K562 (cell line): ENCODE results near the gene BCL7C. TPM values are rescaled to one million over a fixed set of nuclear protein-coding genes. Genes with fewer than 3 reads are reported as not detected.
A peak's percentile ranks its signal among the peaks of the same experiment; 100 is the strongest.

Experiments
- BCOR ChIP-seq: fragments of 450-650 bp; IDR thresholded peaks from 2 replicates; pipeline ENCODE4 v1.6.1; 2016
- EP300 ChIP-seq: IDR thresholded peaks from 2 replicates; pipeline ENCODE4 v1.6.1; 2012; ENCODE audit warnings: low read length, improper control_type of control experiment
- NCOA2 ChIP-seq, 2 experiments: fragments of 450-650 bp; IDR thresholded peaks; 2 replicates each; pipeline ENCODE4 v1.6.1; 2018; ENCODE audit warnings: mild to moderate bottlenecking in 2 of 2, moderate library complexity in 1 of 2; ENCODE audit not compliant: partially characterized antibody in 2 of 2
- NR2C2 ChIP-seq, 2 experiments: fragments of 200-800 bp in 1 of 2; sonication (Bioruptor generic) in 1 of 2; sonication (generic) in 1 of 2; formaldehyde crosslinking in 1 of 2; IDR thresholded peaks; 2 replicates each; pipeline versions ENCODE4 v1.6.1 to v1.8.0; 2016 to 2022; ENCODE audit warnings: mild to moderate bottlenecking in 1 of 2, missing compliant biosample characterization in 1 of 2, missing genetic modification characterization in 1 of 2, missing genetic modification reagents in 1 of 2
- PHF21A ChIP-seq: fragments of 450-650 bp; IDR thresholded peaks from 2 replicates; pipeline ENCODE4 v1.6.1; 2017; ENCODE audit warnings: low read depth, borderline replicate concordance
- POLR3A ChIP-seq: IDR thresholded peaks from 2 replicates; pipeline ENCODE4 v1.6.1; 2011; ENCODE audit warnings: borderline replicate concordance, mild to moderate bottlenecking, moderate library complexity; ENCODE audit not compliant: insufficient read length, insufficient read depth; ENCODE audit errors: extremely low read depth
- PRPF4 ChIP-seq: fragments of 200-400 bp; formaldehyde crosslinking; IDR thresholded peaks from one replicate; pipeline ENCODE4 v1.6.1; 2017; ENCODE audit warnings: low read length, low read depth, mild to moderate bottlenecking; ENCODE audit not compliant: insufficient read depth, poor library complexity, severe bottlenecking
- PTBP1 ChIP-seq: fragments of 200-400 bp; formaldehyde crosslinking; IDR thresholded peaks from 2 replicates; pipeline ENCODE4 v1.6.1; 2017; ENCODE audit warnings: low read depth, low read length
- STAG1 ChIP-seq: sonication (generic); formaldehyde crosslinking; IDR thresholded peaks from 2 replicates; pipeline ENCODE4 v1.5.0; 2020; ENCODE audit warnings: missing genetic modification reagents, borderline replicate concordance
- TFAM ChIP-seq: fragments of 250-450 bp; sonication (Bioruptor Pico); conservative IDR thresholded peaks from 2 replicates; pipeline ENCODE4 v1.5.0; 2021; ENCODE audit warnings: mild to moderate bottlenecking, moderate library complexity
- ZFP30 ChIP-seq: fragments of 250-450 bp; sonication (Bioruptor Pico); IDR thresholded peaks from 2 replicates; pipeline ENCODE4 v1.8.0; 2022; ENCODE audit warnings: moderate library complexity, mild to moderate bottlenecking, inconsistent platforms, borderline replicate concordance
- ZNF175 ChIP-seq: fragments of 200-800 bp; sonication (Bioruptor generic); IDR thresholded peaks from 2 replicates; pipeline ENCODE4 v1.6.1; 2016; ENCODE audit warnings: low read depth, mild to moderate bottlenecking, missing genetic modification characterization, missing compliant biosample characterization
- ZNF507 ChIP-seq: conservative IDR thresholded peaks from 2 replicates; pipeline ENCODE4 v1.6.1; 2017; ENCODE audit warnings: missing genetic modification characterization, missing compliant biosample characterization
- ZNF586 ChIP-seq: fragments of 450-650 bp; formaldehyde crosslinking; conservative IDR thresholded peaks from 2 replicates; pipeline ENCODE4 v1.4.0; 2020; ENCODE audit warnings: mild to moderate bottlenecking, moderate library complexity
- polyA plus RNA-seq, 8 experiments: library from polyadenylated mRNA; depleted of rRNA in 4 of 8; stranded (reverse) in 5 of 8; unstranded in 3 of 8; fragments of >200 nt; fragmentation: Nextera tagmentation in 2 of 8; fragmentation: Illumina TruSeq in 1 of 8; extraction: Ambion mirVana in 2 of 8; extraction: Trizol in 1 of 8; gene quantifications; 2 replicates each; pipeline versions ENCODE4 v1.2.1 to v1.2.3, GENCODE V29; 2011 to 2014; ENCODE audit warnings: inconsistent platforms in 1 of 8, missing spikeins in 1 of 8
- total RNA-seq, 7 experiments: library from RNA; depleted of rRNA in 6 of 7; stranded (reverse); fragments of >200 nt in 6 of 7; fragmentation: Illumina TruSeq in 2 of 7; extraction: Trizol in 2 of 7; gene quantifications; 2 replicates each; pipeline versions ENCODE4 v1.2.1 to v1.2.3, GENCODE V29; 2011 to 2021; ENCODE audit warnings: low replicate concordance in 1 of 7
- TF ChIP-seq, protein P1 (sequence below), 2 experiments: fragments of 450-650 bp in 1 of 2; sonication (generic) in 1 of 2; formaldehyde crosslinking in 1 of 2; IDR thresholded peaks; 2 replicates each; pipeline versions ENCODE4 v1.7.1 to v1.9.0; 2016 to 2022; ENCODE audit warnings: inconsistent platforms in 1 of 2, mild to moderate bottlenecking in 1 of 2, missing genetic modification reagents in 1 of 2
- TF ChIP-seq, protein P2 (sequence below): fragments of 250-450 bp; sonication (Bioruptor Pico); IDR thresholded peaks from 2 replicates; pipeline ENCODE4 v1.4.0; 2020; ENCODE audit warnings: borderline replicate concordance

Gene BCL7C
- total and polyA plus RNA-seq, 9 of the 15 experiments (the other 6 are each of a cell fraction or from before 2014, with no cell fraction given), result 1.7 to 85.8 (median 19.6) TPM

DNA sequence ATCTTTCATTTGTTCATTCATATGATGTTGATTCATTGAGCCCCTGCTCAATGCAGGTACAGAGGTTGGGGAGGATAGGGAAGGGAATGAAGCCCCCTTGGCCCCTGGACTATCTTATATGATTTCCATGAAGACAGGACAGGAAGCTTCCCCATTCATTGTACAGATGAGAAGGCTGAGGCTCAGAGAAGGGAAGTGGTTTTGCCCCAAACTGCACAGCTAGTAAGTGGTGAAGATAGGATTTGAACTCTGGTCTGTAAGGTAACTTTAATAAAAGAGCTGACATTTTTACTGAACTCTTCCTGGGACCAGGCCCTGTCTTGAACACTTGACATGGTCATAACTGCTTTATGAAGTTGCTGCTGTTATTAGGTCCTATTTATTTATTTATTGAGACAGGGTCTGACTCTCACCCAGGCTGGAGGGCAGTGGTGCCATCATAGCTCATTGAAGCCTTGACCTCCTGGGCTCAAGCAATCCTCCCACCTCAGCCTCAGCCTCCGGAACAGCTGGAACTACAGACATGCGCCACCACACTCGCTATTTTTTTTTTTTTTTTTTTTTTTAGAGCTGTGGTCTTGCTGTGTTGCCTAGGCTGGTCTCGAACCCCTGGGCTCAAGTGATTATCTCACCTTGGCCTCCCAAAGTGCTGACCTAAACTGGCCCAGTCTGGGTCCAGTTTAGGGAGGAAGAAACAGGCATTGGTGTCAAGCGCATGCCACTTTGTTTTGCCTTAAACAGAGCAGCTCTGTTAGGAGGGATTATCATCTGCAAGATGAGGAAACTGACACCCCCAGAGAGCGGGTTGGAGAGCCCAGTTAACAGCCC lies 7.5 kb upstream of the BCL7C start (continued):
- TF ChIP-seq, protein P1, sequence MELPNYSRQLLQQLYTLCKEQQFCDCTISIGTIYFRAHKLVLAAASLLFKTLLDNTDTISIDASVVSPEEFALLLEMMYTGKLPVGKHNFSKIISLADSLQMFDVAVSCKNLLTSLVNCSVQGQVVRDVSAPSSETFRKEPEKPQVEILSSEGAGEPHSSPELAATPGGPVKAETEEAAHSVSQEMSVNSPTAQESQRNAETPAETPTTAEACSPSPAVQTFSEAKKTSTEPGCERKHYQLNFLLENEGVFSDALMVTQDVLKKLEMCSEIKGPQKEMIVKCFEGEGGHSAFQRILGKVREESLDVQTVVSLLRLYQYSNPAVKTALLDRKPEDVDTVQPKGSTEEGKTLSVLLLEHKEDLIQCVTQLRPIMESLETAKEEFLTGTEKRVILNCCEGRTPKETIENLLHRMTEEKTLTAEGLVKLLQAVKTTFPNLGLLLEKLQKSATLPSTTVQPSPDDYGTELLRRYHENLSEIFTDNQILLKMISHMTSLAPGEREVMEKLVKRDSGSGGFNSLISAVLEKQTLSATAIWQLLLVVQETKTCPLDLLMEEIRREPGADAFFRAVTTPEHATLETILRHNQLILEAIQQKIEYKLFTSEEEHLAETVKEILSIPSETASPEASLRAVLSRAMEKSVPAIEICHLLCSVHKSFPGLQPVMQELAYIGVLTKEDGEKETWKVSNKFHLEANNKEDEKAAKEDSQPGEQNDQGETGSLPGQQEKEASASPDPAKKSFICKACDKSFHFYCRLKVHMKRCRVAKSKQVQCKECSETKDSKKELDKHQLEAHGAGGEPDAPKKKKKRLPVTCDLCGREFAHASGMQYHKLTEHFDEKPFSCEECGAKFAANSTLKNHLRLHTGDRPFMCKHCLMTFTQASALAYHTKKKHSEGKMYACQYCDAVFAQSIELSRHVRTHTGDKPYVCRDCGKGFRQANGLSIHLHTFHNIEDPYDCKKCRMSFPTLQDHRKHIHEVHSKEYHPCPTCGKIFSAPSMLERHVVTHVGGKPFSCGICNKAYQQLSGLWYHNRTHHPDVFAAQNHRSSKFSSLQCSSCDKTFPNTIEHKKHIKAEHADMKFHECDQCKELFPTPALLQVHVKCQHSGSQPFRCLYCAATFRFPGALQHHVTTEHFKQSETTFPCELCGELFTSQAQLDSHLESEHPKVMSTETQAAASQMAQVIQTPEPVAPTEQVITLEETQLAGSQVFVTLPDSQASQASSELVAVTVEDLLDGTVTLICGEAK (IDR thresholded peaks at IDR 0.05), result no peak; the same call in 1 of the 2 replicates
- TF ChIP-seq, protein P1 (CRISPR knock-in tag; IDR thresholded peaks at IDR 0.05), result no peak
- TF ChIP-seq ZNF507, result no peak
- no peak for TF ChIP-seq PTBP1
- no peak for TF ChIP-seq PHF21A
- TF ChIP-seq NR2C2 (CRISPR knock-in tag; IDR thresholded peaks at IDR 0.05), result no peak
- TF ChIP-seq NR2C2 (tag; IDR thresholded peaks at IDR 0.05), result no peak
- no peak for TF ChIP-seq TFAM (CRISPR knock-in tag)
- no peak for TF ChIP-seq PRPF4
- no peak for TF ChIP-seq ZNF586 (CRISPR knock-in tag)
- no peak for TF ChIP-seq ZFP30 (CRISPR knock-in tag)
- no peak for TF ChIP-seq POLR3A
- no peak for TF ChIP-seq NCOA2 (IDR thresholded peaks at IDR 0.05; ENCODE audit: partially characterized antibody in 2 of 2)
- TF ChIP-seq STAG1 (CRISPR knock-in tag), result no peak
- no peak for TF ChIP-seq EP300
- TF ChIP-seq ZNF175 (CRISPR knock-in tag), result no peak
- TF ChIP-seq, protein P2, sequence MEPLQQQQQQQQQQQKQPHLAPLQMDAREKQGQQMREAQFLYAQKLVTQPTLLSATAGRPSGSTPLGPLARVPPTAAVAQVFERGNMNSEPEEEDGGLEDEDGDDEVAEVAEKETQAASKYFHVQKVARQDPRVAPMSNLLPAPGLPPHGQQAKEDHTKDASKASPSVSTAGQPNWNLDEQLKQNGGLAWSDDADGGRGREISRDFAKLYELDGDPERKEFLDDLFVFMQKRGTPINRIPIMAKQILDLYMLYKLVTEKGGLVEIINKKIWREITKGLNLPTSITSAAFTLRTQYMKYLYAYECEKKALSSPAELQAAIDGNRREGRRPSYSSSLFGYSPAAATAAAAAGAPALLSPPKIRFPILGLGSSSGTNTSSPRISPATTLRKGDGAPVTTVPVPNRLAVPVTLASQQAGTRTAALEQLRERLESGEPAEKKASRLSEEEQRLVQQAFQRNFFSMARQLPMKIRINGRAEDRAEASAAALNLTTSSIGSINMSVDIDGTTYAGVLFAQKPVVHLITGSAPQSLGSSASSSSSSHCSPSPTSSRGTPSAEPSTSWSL (CRISPR knock-in tag), result no peak
- TF ChIP-seq BCOR, result peak; percentile 32; the same call in 1 of the 2 replicates
